MM.1S (cell line): ENCODE data around the gene F10.
A peak's percentile ranks its signal among the peaks of the same experiment; 100 is the strongest.

Experiments
- DNase-seq: peaks from one replicate; pipeline ENCODE4 v3.0.0-alpha.2; 2015
- H2AFZ ChIP-seq: fragments of 300-600 bp; sonication (generic); 2 replicates; pipeline ENCODE4 v1.6.0; 2016; ENCODE audit warnings: antibody characterized with exemption, low read length
- H3F3A ChIP-seq: fragments of 300-600 bp; sonication (generic); 2 replicates; pipeline ENCODE4 v1.6.1; 2016; ENCODE audit warnings: mild to moderate bottlenecking, antibody characterized with exemption, low read length, moderate library complexity, mixed read lengths; ENCODE audit not compliant: insufficient read depth
- H3K27ac ChIP-seq: fragments of 300-600 bp; sonication (generic); 2 replicates; pipeline ENCODE4 v1.5.1; 2016; ENCODE audit warnings: mild to moderate bottlenecking, low read length
- H3K27me3 ChIP-seq: fragments of 300-600 bp; sonication (generic); replicated peaks from 2 replicates; pipeline ENCODE4 v1.6.0; 2016; ENCODE audit warnings: low read length; ENCODE audit not compliant: insufficient read depth
- H3K36me3 ChIP-seq: fragments of 300-600 bp; sonication (generic); replicated peaks from 2 replicates; pipeline ENCODE4 v1.6.1; 2016; ENCODE audit warnings: mild to moderate bottlenecking, low read length, mixed read lengths; ENCODE audit not compliant: insufficient read depth
- H3K4me1 ChIP-seq: fragments of 300-600 bp; sonication (generic); 2 replicates; pipeline ENCODE4 v1.6.1; 2016; ENCODE audit warnings: low read length, mixed read lengths
- H3K4me2 ChIP-seq: fragments of 300-600 bp; sonication (generic); 2 replicates; pipeline ENCODE4 v1.6.0; 2016; ENCODE audit warnings: low read depth, low read length
- H3K4me3 ChIP-seq: fragments of 300-600 bp; sonication (generic); 2 replicates; pipeline ENCODE4 v1.5.1; 2016; ENCODE audit warnings: low read length, mixed read lengths
- H3K79me2 ChIP-seq: fragments of 300-600 bp; sonication (generic); 2 replicates; pipeline ENCODE4 v1.6.1; 2016; ENCODE audit warnings: mixed run types, low read length, mixed read lengths
- H3K9ac ChIP-seq: fragments of 300-600 bp; sonication (generic); 2 replicates; pipeline ENCODE4 v1.6.1; 2016; ENCODE audit warnings: low read length, mixed read lengths
- H3K9me2 ChIP-seq: fragments of 300-600 bp; sonication (generic); replicated peaks from 2 replicates; pipeline ENCODE4 v1.6.1; 2016; ENCODE audit warnings: mild to moderate bottlenecking, low read length, mixed read lengths; ENCODE audit not compliant: insufficient read depth
- H3K9me3 ChIP-seq: fragments of 300-600 bp; sonication (generic); replicated peaks from 2 replicates; pipeline ENCODE4 v1.6.1; 2016; ENCODE audit warnings: mild to moderate bottlenecking, low read length, mixed read lengths; ENCODE audit not compliant: insufficient read depth
- H4K20me1 ChIP-seq: fragments of 300-600 bp; sonication (generic); 2 replicates; pipeline ENCODE4 v1.6.1; 2016; ENCODE audit warnings: mild to moderate bottlenecking, low read length, moderate library complexity, mixed read lengths; ENCODE audit not compliant: insufficient read depth
- CTCF ChIP-seq: fragments of 300-600 bp; sonication (generic); IDR thresholded peaks from 2 replicates; pipeline ENCODE4 v1.5.1; 2016; ENCODE audit warnings: antibody characterized with exemption, low read length, mixed read lengths
- EZH2 ChIP-seq: fragments of 300-600 bp; sonication (generic); optimal IDR thresholded peaks from 2 replicates; pipeline ENCODE3; 2017; ENCODE audit warnings: low read depth, mild to moderate bottlenecking, antibody characterized with exemption, low read length, mixed read lengths
- EZH2phosphoT487 ChIP-seq: fragments of 300-600 bp; sonication (generic); IDR thresholded peaks from 2 replicates; pipeline ENCODE4 v1.6.1; 2018; ENCODE audit warnings: antibody characterized with exemption, low read length

Gene F10

GRCh38 chr13:113151745-113152690, 29.4 kb downstream of the F10 start:
- Histone ChIP-seq H3K9me3 (no peaks in the 10 kb centered on the region), H3K79me2 (no peaks in the 10 kb centered on the region), H4K20me1 (no peaks in the 10 kb centered on the region), H3K27me3 (peaks cover 59% of the 10 kb centered on the region), H3K9me2 (no peaks in the 10 kb centered on the region), H3K9ac (no peak overlapping the region; the same call in 1 of the 2 replicates), H3K4me3 (no peak overlapping the region; the same call in 1 of the 2 replicates), H3K4me2 (peak overlapping the region; percentile 62), H3K27ac (no peak overlapping the region), H3K36me3 (no peaks in the 10 kb centered on the region), H3K4me1 (peaks cover 8% of the 10 kb centered on the region), H2AFZ (peak overlapping the region; percentile 41; the same call in 1 of the 2 replicates), H3F3A (peaks cover 4% of the 10 kb centered on the region; the same call in 1 of the 2 replicates)
- DNase-seq = peak; percentile 58
- TF ChIP-seq EZH2 (no peak), EZH2phosphoT487 (no peak), CTCF (no peak)

GRCh38 chr13:113152691-113152983, 30.0 kb downstream of the F10 start:
- no peak overlapping the region for H3K9ac ChIP-seq

GRCh38 chr13:113152984-113153809, 30.6 kb downstream of the F10 start:
- no peak overlapping the region for H3K27ac ChIP-seq
- peaks cover 62% of the 10 kb centered on the region for H3K27me3 ChIP-seq
- no peak for TF ChIP-seq CTCF
- no peak for TF ChIP-seq EZH2phosphoT487
- no peak for TF ChIP-seq EZH2
- H3K79me2 ChIP-seq = no peaks in the 10 kb centered on the region
- no peaks in the 10 kb centered on the region for H3K9me3 ChIP-seq
- no peak for DNase-seq
- H3F3A ChIP-seq = peaks cover 4% of the 10 kb centered on the region; the same call in 1 of the 2 replicates
- no peaks in the 10 kb centered on the region for H4K20me1 ChIP-seq
- peak overlapping the region; percentile 61 for H2AFZ ChIP-seq
- H3K9ac ChIP-seq = peak overlapping the region; percentile 6; the same call in 1 of the 2 replicates
- H3K36me3 ChIP-seq = no peaks in the 10 kb centered on the region
- H3K9me2 ChIP-seq = no peaks in the 10 kb centered on the region
- H3K4me2 ChIP-seq = peak overlapping the region; percentile 71
- peaks cover 8% of the 10 kb centered on the region for H3K4me1 ChIP-seq
- peak overlapping the region; percentile 47 for H3K4me3 ChIP-seq

More at GRCh38 chr13:113152691-113152983, 30.0 kb downstream of the F10 start:
- H3K9me3 ChIP-seq = no peaks in the 10 kb centered on the region
- no peaks in the 10 kb centered on the region for H3K9me2 ChIP-seq
- H3K4me2 ChIP-seq = peak overlapping the region; percentile 62; the same call in 1 of the 2 replicates
- no peaks in the 10 kb centered on the region for H3K79me2 ChIP-seq
- H3K36me3 ChIP-seq = no peaks in the 10 kb centered on the region
- no peak overlapping the region for H3K27ac ChIP-seq
- H4K20me1 ChIP-seq = no peaks in the 10 kb centered on the region
- DNase-seq = no peak
- H3K27me3 ChIP-seq = peaks cover 59% of the 10 kb centered on the region
- peaks cover 8% of the 10 kb centered on the region for H3K4me1 ChIP-seq
- peak overlapping the region; percentile 41; the same call in 1 of the 2 replicates for H2AFZ ChIP-seq
- no peak overlapping the region for H3K4me3 ChIP-seq
- peaks cover 4% of the 10 kb centered on the region; the same call in 1 of the 2 replicates for H3F3A ChIP-seq
- no peak for TF ChIP-seq CTCF
- no peak for TF ChIP-seq EZH2phosphoT487
- no peak for TF ChIP-seq EZH2
